Stimulated activated naive CD8-positive, alpha-beta T cell treated with anti-CD3 and anti-CD28 coated beads, Interleukin-15, Interleukin-2, amounts not matched to agents 100 U/mL and 50 U/mL, for 24 hours (primary cell): ENCODE results near the gene SLC34A3.

Source experiments
- ATAC-seq: fragments of 150-1000 bp; cut with Tn5 transposase; one replicate; pipeline ENCODE4 v1.10.0; 2021
- DNase-seq: peaks from one replicate; pipeline ENCODE4 v3.0.0; 2021

The SLC34A3 gene

DNA sequence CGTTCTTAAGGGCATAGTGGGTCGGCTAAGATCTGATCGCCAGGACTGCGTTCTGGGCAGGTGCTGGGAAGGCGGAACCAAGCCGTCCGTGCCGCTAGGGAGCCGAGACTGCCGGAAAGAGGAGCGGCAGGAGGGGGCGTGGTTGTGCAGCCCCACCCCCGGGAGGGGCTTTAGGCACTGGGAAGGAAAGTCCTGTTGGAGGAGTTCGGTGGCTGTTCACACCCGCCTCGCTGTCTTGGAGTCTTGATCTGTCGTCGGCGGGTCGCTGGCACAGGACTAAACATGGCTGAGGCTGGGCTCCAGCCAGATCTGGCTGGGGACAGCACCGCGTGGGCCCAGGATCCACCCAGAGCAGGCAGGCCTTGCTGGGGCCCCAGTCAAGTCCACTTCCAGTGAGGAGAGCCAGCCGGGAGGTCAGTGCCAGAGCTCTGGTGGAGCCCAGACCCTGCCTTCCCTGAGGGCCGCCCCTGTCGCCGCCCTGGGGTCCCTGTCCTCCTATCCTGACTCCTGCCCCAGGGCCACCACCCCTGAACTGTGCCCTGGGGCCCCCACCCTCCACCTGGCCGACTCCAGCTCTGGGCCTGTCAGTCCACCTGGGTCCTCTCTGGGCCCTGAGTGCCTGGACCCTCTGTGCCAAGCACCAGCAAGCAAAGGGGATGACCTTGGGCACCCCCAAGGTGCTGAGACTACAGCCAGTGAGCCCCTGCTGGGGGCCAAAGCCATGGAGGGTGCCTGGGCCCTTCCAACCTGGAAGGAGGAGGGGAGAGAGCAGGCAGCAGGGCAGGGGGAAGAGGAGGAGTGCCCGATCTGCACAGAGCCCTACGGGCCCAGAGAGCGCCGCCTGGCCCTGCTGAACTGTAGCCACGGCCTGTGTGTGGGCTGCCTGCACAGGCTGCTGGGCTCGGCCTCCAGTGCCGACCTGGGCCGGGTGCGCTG, 13.2 kb upstream of the SLC34A3 start:
- no peak for DNase-seq
- ATAC-seq, result no peak

- no peak for DNase-seq
- no peak for ATAC-seq
Observed at GRCh38 chr9:137218212-137218753, 12.4 kb upstream of the SLC34A3 start.

- ATAC-seq (no peak), DNase-seq (no peak)
Observed at GRCh38 chr9:137218754-137219271, 11.9 kb upstream of the SLC34A3 start.

DNA sequence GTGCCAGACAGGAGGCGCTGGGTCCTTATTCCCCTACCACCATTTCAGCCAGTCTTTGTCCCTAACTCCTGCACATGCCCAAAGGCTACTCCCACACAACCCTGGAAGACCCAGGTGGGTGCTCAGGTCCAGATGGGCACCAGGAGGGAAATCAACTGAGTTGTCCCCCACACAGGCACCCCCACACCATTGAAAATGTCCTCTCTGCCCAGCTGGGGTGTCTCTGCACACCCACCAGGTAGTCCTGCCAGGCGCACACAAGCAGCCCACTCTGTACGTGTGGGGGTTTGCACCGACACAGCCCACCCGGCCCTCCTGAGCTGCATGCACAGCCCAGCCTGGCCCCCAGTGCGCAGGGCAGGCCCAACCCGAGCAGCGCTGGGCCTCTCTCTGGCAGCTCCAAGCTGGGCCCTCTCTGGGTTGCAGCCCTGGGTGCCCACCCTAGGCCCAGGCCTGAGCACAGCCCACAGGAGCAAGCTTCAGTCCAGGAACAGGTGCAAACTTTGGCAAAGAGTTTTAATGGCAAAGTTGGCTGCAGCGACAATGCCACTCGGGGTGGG, 10.9 kb upstream of the SLC34A3 start:
- ATAC-seq, result no peak
- no peak for DNase-seq

- DNase-seq, result no peak
- ATAC-seq, result no peak
Observed at GRCh38 chr9:137220317-137221094, 10.2 kb upstream of the SLC34A3 start.

DNA sequence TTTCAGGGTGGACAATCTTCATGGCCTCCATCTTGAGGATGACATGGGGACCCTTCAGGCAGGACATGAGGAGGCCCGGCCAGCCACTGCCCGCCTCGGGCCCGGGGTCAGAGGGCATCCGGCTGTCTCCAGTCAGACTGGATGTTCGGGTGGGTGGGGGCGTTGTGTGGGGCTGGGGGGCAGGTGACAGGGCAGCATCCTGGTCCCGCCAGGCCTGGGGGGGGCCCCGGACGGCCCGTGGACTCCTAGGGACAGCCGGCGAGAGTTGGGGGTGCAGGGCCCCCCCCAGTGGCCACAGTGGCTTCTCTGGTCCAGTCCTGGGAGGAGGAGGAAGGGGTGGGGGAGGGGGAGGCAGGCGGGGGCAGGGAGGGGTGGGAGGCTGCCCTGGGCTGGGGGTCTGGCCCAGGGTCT, 9.6 kb upstream of the SLC34A3 start:
- ATAC-seq (no peak), DNase-seq (no peak)

DNA sequence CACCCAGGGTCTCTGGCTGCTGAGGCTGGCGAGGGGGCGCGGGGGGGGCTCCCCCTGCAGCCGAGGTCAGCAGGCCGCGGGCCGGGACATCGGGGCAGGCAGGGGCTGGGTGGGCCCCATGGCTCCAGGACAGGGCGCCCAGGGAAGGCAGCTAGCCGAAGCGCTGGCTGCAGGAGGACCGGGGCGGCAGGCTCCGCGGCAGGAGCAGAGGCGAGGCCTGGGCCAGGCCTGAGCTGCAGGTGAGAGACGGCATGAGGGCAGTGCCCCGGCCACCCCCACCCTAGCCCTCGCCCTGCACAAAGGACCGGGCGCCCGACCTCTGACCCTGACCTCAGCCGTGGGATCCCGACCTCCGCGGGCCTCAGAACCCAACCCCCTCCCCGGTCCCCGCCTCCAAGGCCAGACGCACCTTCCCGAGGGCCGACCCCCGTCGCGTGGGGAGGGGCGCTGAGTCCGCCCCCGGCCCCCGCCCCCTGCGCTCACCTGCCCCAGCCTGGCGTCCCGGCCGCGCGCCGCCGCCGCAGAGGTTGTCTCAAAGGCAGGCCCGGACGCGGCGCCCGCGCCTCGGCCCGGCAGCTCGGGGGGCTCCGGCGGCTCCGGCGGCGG, 9.1 kb upstream of the SLC34A3 start:
- DNase-seq (no peak), ATAC-seq (no peak)

DNA sequence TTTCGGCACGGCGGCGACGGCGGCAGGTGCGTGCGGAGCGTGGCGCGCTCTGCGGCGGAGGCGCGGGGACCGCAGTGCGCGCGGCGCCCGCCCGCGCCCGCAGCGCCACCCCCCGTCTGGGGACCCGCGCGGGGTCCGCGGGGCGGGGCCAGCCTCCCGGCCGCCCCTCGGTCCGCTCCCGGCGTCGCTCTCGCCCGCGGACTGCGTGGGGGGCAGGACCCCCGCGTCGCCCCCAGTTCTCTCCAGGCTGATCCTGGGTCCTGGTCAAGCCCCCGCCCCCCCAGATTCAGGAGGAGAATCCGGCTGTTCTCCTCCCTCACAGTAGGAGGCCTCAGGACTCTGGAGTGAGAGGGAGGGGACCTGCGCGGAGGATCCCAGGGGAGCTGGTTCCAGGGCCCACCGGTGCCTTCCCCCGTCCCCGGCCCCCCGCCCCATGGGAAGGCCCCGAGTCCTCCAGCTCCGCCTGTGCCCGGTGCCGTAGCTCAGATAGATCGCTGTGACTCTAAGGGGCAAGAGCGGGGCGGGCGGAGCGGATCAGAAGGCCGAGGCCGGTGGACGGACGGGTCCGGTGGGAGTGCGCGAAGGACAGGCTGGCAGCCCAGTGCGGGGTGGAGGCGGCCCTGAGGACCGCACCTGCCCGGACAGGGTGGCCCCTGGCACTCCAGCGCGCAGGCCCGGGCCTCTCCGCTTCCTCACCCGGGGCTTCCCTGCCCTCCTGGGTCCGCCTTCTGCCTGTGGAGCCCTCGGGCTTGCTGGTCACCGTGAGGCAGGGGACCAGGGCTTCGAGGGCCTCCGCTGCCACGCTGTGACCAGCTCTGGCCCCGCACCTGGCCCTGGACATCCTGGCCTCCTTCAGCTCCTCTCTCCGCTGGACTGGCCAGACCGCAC, 8.3 kb upstream of the SLC34A3 start, which contains the start of gene RNF208:
TSS of gene RNF208 (minus strand) at position 51 of the 888 bp plus-strand sequence. CDS start 1,028 bp downstream, outside the sequence.
- ATAC-seq (no peak), DNase-seq (no peak)

GRCh38 chr9:137223078-137223970, 7.4 kb upstream of the SLC34A3 start:
- ATAC-seq, result peak; percentile 85
- peak; percentile 97 for DNase-seq

DNA sequence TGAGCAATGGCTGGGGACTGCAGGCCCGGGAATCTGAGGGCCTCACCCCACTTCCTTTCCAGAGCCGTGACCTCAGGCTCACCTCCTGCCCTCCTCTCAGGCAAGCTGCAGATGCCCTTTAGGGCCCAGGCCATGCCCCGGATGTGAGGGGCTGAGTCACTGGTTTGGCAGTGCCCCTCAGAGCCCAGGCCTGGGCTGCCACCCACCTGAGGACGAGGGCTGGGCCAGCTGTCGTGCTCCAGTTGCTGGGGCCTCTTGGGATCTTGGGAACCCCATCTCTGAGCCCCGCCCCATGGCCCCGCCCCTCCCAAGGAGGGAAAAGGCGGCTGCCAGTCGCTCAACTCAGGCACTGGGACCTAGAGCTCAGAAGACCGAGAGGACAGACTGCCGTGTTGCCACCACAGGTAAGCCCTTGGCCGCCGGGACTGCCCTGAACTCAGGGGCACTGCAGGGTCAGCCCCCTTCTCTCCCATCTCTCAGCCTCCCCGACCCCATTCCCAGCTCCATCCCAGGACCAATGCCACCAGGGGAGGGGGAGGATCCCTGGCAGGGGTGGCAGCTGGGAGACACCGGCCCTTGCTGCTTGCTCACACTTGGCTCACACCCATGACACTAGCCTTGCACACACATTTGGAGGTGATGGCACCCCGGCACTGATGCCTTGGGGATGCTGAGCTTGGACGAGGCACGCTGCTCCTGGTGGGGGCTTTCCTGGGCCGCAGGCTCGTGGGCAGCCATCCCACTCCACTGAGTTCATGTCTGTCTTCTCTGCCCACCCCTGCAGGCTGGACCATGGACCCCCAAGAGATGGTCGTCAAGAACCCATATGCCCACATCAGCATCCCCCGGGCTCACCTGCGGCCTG, 5.6 kb upstream of the SLC34A3 start, which contains the start of gene CYSRT1:
TSS of gene CYSRT1 (plus strand) at position 345 of the 865 bp plus-strand sequence. CDS start at position 793, 448 bp downstream.
- ATAC-seq, result peak; percentile 8
- peak; percentile 55 for DNase-seq

- no peak for DNase-seq
Observed at GRCh38 chr9:137225699-137226331, 4.9 kb upstream of the SLC34A3 start.

GRCh38 chr9:137226338-137227053, 4.2 kb upstream of the SLC34A3 start:
- no peak for ATAC-seq
- DNase-seq, result no peak

More at GRCh38 chr9:137225699-137226331, 4.9 kb upstream of the SLC34A3 start:
- no peak for ATAC-seq

DNA sequence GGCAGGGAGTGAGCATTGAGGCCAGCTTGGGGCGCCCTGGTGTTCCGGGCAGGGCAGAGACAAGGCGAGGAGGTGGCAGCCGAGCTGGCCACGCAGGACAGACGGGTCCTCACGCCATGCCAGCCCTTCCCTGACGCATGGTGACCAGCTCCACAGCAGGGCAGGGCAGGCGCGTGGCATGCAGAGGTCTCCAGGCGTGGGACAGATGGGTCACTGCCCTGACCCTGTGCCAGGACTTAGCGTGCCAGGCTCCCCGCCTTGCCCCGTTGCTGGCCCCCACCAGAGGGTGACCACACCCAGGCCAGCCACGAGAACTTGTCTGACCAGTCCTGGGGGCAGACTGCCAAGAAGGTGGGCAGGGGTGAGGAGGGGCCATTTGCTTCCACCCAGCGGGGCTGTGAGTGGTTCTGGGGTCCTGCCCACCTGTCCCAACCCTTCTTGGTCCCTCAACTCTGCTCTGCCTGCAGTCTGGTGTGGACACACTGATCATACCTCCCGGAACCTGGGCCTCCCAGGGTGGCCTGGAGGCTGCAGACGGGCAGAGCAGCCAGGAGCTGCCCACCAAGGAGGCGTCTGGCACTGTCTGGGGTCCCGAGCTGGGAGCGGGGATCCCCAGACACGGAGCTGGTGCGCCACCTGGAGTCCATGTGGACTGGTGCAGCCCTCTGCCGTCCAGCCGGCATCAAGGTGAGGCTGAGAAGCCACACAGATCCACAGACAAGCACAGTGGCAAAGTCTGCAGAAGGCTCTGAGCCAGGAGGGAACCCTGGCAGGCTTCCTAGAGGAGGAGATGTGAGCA, 3.4 kb upstream of the SLC34A3 start, which contains the start of gene RNF224:
TSS of gene RNF224 (plus strand) at position 449 of the 799 bp plus-strand sequence. CDS start 834 bp downstream, outside the sequence.
- ATAC-seq, result peak; percentile 55
- DNase-seq, result peak; percentile 89

GRCh38 chr9:137227853-137228505, 2.7 kb upstream of the SLC34A3 start:
- DNase-seq (no peak), ATAC-seq (no peak)

- ATAC-seq (no peak), DNase-seq (no peak)
Observed at GRCh38 chr9:137228506-137228967, 2.2 kb upstream of the SLC34A3 start.
